Head of caudate nucleus (tissue), 42 donors: Measurements from ENCODE around the gene DECR2.

Source experiments
- DNase-seq, 42 donors: peaks; one replicate each; pipeline versions ENCODE4 v3.0.0 to v3.0.0-alpha.2; 2020 to 2021; ENCODE audit warnings: mixed read lengths in 7 of 42
- intact Hi-C: fragments of 100-400 bp; cut with DNase I; formaldehyde crosslinking; loops from one replicate; pipeline ENCODE4 v1.15.0; 2022

Gene DECR2

DNA sequence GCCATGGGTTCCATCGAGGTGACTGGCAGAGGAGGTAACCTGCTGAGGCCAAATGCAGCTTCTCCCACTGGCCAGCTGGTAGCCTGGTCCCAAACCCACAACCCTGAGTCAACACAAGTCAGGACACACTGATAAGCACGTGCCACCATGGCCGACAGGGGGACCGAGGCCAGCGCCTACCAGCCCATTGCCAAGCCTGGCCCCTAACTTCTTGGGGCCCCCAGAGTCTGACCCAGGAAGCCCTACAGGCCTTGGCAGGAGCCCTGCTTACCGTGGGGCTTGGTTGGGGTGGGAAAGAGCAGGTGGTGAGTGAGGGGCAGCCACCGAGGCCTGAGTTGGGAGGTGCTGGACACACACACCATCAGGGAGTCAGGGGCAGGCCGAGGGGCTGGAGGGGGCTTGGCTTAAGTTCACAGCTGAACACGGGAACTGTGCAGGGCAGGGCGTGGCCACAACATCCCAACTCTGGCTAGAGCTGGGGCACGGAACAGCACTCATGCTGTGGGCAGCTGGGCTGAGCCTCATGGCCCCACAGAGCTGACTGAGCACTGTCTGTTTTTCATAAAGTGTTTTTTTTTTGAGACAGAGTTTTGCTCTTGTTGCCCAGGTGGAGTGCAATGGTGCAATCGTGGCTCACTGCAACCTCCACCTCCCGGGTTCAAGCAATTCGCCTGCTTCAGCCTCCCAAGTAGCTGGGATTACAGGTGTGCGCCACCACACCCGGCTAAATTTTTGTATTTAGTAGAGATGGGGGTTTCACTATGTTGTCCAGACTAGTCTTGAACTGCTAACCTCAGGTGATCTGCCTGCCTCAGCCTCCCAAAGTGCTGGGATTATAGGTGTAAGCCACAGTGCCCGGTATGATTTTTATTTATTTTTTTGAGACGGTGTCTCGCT, 36.8 kb upstream of the DECR2 start:
- no peak for DNase-seq

DNA sequence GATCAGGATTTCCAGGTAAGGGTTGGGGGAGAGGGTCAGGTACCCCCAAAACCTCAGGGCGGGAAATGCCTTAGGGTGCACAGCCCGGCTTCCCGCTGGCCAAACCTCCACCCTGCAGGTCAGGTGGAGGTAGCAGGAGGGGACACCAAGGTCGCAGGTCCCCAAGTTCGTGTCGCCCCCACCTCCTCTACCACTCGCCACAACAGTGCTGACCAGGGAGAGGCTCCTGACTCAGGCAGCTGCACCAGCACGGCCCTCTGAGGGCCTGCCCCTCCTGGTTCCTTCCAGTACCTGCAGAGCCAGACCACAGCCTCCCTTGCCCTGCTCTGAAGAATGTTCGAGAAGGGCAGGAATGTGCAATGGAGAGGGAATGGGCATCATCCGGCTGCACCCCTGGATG, 35.2 kb upstream of the DECR2 start:
- intact Hi-C loops, result no loop called here
- no peak for DNase-seq

More for the DNA sequence above, 36.8 kb upstream of the DECR2 start:
- intact Hi-C loops, result no loop called here

DNA sequence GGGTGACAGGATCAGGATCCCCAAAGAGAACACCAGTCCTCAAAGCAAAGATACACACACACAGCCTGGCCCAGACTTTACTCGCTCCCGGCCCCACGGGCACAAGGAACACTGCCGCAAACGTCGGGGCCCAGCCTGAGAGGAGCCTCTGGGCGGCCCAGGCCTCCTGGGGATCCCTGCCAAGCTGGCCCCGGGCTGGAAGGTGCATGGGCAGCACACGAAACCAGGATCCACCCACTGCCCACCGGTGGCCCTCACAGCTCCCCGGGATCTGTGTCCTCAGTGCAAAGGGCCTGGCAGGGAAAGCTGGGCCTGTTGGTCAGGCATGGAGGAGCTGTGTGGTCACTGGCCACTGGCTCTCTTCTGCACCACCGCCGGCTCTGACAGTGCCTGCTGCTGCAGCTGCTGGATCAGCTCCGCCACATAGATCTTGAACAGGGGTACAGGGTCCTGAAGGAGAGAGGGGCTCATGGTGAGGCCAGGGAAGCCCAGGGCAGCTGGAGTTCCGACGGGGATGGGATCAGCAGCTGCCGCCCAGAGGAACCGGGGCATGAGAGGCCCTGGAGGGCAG, 34.3 kb upstream of the DECR2 start:
- no peak for DNase-seq
- intact Hi-C loops, result no loop called here

DNA sequence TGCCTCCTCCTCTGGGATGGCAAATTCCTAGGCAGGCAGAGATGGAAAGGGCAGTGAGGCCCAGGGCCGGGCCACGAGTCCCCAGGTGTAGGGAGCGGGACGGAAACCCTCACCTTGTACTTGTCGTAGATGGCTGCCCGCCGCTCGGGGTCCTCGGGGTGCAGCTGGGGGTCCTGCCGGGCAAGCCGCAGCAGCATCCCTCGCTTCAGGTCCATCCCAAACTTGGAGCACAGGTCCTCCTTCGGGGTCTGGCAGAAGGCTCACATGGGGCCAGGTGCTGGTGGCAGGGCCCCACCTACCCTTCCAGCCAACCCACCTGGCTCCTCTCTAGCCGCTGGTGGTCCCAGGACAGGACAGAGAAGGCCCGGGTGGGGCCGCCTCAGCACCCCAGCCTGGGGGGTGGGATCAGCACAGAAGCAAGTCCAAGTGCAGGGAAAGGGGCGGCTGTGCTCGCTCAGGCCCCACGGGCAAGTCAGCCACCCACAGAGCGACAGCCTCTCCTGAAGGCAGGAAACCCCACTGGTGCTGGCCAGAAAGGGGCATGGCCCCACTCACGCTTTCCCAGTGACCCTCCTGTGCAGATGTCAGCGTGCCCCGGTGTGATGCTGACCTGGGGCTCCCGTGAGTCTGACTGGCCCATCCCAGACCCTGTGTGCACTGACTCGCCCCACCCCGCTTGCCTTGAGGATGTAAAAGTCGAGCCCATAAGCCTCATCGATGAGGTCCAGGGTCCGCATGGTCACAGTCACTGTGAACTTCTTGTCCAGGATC, 33.1 kb upstream of the DECR2 start:
- intact Hi-C loops, result no loop called here
- DNase-seq, result no peak

DNA sequence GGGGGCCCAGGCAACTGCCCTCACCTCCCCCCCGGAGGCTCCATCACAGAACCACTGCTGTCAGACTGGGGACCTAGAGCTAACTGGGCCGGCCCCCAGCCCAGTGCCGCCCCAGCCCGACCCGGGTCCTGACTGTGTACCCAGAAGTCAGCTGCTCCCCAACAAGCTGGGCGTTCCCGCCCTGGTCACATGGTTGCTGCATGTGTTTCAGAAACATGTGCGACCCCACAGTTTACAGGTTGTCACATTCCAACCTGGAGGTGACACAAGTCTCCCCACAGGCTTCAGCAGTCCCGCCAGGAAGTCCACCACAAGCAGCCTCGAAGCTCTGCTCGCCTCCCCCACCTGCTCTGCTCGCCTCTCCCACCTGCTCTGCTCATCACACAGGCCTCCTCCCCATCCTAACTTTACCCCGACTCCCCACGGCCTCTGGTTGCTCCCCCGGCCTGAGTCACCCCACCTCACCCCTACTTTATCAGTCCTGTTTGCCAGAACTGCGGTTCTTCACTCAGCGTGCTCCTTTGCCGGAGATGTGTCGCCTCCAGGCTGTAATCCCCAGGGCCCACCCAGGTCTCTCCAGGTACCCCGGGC, 32.3 kb upstream of the DECR2 start:
- DNase-seq, result peak in 11 of 42 donors; percentile 21 to 68 (median 49)
- intact Hi-C loops, result no loop called here

DNA sequence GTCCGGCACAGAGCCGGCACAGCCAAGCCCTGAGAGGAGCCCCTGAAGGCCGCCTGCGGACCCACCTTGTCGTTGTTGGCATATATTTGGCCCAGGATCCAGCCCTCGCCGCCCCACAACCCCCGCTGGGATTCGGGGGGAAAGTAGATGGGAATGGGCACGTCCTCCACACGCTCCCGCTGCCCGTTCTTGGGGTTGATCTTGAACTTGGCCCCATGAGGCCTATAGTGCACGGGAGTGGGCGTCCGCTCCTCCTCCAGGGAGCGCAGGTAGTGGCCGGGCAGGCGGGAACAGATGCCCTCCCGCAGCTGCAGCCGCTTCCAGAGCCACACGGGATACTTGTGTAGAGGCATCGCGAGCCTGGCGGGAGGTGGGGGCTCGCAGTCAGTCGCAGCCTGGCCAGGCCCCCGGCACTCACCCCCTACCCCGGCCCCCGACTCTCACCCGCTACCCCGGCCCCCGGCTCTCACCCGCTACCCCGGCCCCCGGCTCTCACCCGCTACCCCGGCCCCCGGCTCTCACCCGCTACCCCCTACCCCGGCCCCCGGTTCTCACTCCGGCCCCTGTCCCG, 31.7 kb upstream of the DECR2 start:
- DNase-seq, result no peak
- intact Hi-C loops, result no loop called here

DNA sequence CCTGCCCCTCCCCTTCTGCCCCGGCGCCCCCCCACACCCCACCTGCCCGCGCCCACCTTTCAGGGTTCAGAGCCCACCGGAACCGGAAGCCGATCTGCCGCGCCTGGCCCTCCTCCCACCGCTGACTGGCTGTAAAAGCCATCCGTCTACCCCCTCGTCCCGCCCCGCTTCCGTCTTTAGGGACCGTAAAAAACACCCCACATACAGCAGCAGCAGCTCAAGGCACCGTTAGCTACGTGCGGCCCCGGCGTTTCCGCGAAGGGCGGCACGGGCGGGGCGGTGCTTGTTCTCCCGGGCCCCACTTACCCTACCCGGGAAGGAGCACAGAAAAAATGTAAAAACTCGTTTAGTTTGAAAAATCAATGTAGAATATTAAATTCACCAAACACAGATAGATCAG, 31.2 kb upstream of the DECR2 start, which contains the start of gene MRPL28:
MRPL28 (minus strand) TSS at position 96 of the 400 bp plus-strand sequence. CDS start 320 bp downstream, outside the sequence.
- peak; percentile 87 to 98 (median 96) for DNase-seq

DNA sequence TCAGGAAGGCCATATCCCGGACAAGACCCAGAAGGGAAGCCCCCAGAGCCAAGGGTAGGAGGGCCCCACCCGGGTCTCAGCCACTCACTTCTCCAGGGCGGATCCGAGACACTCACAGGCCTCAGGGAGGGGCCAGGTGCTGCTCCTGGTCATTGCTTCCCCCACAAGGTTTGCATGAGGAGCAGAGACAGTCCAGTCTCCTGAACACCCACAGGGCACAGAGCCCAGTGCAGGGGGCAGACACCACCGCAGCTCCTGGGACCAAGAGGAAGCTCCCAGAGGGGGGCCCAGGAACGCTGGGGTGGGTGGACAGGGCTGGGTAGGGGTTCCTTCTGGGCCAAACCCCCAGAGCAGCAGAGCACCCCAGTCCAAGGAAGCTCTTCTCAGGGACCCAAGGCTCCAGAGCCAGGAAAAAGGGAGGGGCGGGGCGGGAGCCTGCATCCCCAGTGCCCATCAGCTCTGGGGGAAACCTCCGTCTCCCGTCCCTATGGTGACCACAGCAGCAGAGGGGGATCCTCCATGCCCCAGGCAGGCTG, 30.6 kb upstream of the DECR2 start:
- intact Hi-C loops, result no loop called here
- no peak for DNase-seq

More for the DNA sequence above, 31.2 kb upstream of the DECR2 start, which contains the start of gene MRPL28:
- intact Hi-C loops, result no loop called here

DNA sequence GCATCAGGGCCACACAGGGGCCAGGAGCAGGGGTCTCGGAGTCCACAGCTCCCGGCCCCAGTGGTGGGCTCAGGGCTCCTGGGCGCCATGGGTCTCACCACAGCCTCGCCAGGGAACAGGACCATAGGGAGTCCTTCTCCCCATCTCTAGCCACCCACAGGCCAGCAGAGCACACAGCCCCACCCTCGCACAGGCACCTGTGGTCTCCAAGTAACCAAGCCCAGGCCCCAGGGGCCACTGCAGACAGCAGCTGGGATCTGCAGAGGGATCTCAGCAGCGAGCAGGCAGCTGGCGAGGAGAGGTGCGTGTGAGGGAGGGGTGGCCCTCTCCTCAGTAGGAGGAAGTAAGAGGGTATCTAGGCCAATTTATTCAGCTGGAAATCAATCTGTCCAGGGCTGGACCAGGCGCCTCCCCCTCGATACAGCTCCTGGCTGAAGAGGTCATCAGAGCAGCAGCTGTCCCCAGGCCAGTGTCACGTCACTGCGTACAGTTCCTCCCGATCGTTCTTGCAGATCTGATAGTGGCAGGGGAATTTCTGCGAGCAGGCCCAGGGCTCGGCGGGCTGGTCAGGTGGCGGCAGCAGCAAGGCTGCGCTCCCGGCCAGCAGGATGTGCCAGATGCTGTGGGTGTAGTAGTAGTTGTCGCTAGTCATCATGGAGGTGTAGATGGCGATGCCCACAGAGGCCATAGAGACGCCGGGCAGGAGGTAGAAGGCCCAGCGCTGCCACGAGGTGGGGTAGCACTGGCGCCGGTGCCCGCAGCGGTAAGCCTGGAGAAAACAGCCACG, 30.0 kb upstream of the DECR2 start:
- DNase-seq, result no peak
- intact Hi-C loops, result no loop called here

DNA sequence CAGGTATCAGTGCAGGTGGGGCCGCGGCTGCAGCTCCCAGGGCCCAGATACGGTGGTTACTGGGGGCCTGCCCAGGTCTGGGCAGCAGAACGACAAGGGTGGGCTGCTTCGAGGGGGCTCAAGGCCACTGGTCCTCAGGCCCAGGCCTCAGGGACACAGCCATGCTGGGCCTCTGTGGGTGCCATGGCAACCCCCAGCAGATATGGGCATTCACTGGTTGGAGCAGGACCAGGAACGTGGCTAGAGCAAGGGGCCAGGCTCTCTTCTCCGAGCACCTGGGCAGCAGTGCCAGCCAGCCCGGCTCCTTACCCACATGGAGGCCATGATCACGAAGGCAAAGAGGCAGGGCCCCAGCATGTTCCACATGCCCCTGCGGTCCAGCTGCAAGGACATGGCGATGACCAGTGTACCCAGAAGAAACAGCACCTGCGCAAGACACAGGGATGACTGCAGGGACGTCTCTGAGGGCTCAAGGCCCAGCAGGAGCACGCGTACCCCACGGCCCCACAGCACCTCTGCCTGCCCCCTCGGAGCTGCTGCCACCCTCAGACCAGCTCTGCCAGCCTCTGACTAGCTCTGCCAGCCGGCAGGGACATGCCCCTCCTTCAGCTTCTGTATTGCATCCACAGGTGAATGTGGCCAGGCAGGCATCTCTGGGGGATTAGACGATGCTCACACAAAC, 29.2 kb upstream of the DECR2 start:
- intact Hi-C loops, result no loop called here
- DNase-seq, result no peak

DNA sequence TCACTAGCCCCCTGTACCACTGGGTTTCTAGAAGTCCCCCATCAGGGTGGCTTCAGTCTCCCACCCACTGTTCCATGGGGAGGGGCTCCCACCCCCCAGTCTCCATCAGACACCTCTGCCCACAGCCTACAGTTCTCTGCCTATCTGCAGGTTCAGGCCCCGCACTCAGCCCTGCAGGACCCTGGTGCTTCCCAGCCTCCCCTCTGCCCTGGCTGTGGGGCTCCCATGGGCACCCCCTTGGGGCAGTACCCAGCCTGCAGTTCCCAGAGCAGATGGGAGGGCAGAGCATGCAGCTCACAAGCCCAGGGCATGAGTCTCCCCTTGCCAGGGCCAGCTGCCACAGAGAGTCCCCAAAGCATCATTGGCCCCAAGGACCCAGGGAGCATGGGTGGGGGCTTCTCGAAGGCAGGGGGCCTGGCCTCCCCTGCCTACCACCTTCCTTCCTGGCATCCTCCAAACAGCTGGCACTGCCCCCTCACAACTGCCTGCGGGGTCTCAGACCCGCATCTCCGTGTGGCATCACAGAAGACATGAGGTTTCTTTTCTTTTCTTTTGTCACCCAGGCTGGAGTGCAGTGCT, 28.6 kb upstream of the DECR2 start:
- intact Hi-C loops, result no loop called here
- DNase-seq, result no peak

DNA sequence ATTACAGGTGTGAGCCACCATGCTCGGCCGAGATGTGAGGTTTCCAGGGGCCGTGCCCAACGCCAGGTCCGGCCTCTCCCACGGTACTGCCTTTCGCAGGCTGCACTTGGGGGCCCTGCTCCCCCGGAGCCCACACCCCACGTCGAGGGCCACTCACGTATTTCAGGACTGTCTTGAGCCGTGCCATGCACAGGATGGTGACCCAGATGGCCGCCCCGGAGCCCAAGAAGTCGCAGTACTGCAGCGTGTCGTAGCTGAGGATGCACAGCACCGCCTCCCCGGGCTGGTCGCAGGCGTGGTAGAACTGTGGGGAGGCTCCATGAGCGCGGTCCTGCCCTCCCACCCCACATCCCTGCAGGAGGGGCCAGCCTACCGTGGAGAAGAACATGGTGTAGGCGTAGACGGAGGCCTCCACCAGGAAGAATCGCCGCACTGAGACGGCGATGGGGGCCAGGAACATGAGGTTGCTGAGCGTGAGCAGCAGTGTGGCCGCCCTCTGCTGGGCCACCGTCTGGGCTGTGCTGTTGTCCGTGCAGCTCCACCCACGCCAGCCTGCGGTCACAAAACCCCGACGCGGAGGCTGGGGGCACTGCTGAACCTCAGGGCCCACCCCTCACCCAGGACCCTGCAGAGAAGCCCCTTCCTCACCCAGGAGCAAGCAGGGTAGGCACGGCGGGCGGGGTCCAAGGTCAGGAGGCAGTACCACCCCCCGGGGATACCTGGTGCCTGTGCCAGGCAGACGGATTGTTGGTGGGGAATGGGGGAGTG, 27.7 kb upstream of the DECR2 start:
- intact Hi-C loops, result no loop called here
- DNase-seq, result no peak

DNA sequence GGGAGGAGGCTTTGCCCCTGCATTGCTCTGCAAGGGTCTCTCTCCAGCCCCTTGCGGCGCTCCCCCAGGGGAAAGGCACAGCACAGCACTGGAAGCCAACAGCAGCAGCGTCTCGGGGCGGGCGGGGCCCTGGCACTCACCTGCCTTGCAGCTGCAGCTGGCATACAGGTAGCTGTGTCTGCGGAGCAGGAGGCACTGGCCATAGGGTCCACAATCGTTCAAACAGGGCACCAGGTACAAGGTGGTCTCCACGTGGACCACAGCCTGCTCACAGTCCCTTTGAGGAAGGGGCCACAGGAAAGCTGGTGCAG, 27.1 kb upstream of the DECR2 start:
- intact Hi-C loops, result no loop called here
- no peak for DNase-seq

DNA sequence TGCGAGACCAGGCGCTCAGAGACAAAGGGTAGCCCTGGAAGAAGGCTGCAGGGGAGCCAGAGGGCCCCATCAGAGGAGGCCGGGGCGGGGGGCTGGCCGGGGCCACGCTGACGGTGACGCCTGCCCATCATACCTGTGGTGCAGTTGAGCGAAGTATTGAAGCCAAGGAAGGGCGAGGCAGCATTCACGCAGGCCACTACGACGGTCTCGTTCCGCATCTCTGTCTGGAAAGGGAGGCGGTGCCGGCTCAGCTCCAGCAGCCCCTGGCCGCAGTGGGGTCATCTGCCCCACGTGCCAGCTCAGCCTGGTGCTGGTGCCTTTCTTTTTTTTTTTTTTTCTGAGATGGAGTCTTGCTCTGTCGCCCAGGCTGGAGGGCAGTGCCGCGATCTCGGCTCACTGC, 26.5 kb upstream of the DECR2 start:
- DNase-seq, result no peak
- intact Hi-C loops, result no loop called here

DNA sequence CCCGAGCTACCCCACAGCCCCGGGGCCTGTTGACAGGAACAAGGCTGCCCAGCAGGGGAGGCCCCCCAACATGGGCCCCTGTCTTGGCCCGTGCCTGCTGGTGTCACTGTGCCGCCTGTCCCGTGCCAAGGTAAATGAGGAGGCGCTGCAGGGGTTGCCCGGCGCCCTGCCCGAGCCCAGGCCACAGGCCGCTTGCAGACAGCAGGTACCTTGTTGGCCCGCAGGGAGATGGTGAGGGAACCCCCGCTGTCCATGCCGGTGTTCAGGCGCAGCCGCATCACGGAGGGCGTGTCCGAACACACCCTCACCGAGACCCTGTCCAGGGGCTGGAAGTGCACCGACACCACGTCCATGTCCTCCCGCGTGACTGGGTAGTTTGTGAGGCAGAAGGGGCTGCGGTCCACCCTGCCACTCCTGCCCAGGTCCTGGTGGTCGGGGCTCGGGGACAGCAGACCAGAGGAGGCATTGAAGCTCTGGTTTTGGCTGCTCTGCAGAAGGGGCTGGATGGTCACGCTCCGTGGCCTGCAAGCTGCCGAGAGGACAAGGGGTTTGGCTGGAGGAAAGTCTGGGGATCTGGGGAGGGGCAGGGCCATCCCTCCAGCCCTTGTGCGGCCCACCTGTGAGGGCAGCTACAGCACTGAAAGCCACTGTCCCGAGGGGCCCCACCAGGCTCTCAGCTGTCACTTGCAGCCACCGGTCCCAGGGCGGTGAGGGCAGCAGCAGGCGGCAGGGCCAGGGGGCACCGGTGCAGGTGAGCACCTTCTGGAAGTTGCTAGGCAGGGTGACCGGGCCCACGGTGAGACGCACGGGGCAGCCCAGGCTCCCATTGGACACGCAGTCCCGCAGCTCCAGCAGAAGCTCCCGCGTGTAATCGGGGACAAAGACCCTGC, 25.5 kb upstream of the DECR2 start:
- DNase-seq, result peak in 1 of 42 donors; percentile 9
- intact Hi-C loops, result no loop called here
